Fibroblast of pulmonary artery (primary cell): ENCODE measurements around the gene THOC2.

Experiments used
- DNase-seq: peaks from one replicate; pipeline ENCODE4 v3.0.0-alpha.2; 2010; ENCODE audit warnings: low read depth
- H3K4me3 ChIP-seq: replicated peaks from 2 replicates; pipeline ENCODE4 v1.5.1; 2011; ENCODE audit warnings: low read depth, mild to moderate bottlenecking, control low read depth, low read length, moderate library complexity
- TF ChIP-seq, protein P1 (sequence below): IDR thresholded peaks from 2 replicates; pipeline ENCODE4 v1.5.1; 2011; ENCODE audit warnings: mild to moderate bottlenecking, control low read depth, low read length, inconsistent platforms; ENCODE audit errors: missing control alignments

THOC2 gene

DNA sequence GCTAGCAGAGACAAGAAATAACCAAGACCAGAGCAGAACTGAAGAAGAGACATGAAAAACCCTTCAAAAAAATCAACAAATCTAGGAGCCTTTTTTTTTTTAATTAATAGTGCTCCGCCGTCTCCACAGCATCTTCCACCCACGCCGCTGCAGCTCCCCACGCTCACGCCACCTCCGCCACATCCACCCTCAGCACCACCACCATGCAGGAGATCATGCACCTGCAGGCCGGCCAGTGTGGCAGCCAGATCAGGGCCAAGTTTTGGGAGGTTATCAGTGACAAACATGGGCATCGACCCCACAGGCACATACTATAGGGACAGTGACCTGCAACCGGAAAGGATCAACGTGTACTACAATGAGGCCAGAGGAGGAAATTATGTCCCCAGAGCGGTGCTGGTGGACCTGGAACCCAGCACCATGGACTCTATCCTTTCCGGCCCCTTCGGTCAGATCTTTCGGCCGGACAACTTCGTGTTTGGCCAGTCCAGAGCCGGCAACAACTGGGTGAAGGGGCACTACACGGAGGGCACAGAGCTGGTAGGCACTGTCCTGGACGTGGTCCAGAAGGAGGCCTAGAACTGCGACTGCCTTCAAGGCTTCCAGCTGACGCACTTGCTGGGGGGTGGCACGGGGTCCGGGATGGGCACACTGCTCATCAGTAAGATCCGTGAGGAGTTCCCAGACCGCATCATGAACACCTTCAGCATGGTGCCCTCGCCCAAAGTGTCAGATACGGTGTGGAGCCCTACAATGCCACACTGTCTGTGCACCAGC, 171.2 kb downstream of the THOC2 start:
- no peak overlapping the region for H3K4me3 ChIP-seq
- no peak for DNase-seq
- TF ChIP-seq, protein P1, sequence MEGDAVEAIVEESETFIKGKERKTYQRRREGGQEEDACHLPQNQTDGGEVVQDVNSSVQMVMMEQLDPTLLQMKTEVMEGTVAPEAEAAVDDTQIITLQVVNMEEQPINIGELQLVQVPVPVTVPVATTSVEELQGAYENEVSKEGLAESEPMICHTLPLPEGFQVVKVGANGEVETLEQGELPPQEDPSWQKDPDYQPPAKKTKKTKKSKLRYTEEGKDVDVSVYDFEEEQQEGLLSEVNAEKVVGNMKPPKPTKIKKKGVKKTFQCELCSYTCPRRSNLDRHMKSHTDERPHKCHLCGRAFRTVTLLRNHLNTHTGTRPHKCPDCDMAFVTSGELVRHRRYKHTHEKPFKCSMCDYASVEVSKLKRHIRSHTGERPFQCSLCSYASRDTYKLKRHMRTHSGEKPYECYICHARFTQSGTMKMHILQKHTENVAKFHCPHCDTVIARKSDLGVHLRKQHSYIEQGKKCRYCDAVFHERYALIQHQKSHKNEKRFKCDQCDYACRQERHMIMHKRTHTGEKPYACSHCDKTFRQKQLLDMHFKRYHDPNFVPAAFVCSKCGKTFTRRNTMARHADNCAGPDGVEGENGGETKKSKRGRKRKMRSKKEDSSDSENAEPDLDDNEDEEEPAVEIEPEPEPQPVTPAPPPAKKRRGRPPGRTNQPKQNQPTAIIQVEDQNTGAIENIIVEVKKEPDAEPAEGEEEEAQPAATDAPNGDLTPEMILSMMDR: no peak

DNA sequence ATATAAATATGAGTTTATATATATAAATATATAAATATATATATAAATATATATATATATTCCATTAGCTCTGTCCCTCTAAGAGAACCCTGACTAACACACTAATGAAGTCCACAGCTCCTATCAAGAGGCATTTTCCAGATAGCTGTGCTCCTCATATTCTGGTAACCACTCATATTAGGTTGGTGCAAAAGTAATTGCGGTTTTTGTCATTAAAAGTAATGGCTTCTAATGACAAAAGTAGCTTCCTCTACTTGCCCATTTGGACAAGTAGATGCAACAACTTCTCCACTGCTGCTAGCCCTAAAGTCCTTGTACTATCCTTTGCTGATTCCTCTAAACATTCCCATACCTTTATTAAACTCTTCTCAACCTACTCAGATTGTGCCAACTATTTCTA, 182.0 kb downstream of the THOC2 start:
- TF ChIP-seq, protein P1: no peak
- no peak overlapping the region for H3K4me3 ChIP-seq
- DNase-seq: no peak
